HFFc6 (cell line): Measurements from ENCODE around the gene LST1. TPM values are rescaled to one million over a fixed set of nuclear protein-coding genes. Genes with fewer than 3 reads are reported as not detected.
A peak's percentile ranks its signal among the peaks of the same experiment; 100 is the strongest.

Source experiments
- DNase-seq: peaks from one replicate; pipeline ENCODE4 v3.0.0-alpha.2; 2018
- H3K27ac Mint-ChIP-seq: 2 replicates; pipeline ENCODE4 v1.8.0; 2020; ENCODE audit warnings: mild to moderate bottlenecking, mixed read lengths
- H3K27me3 Mint-ChIP-seq: 2 replicates; pipeline ENCODE4 v1.8.0; 2021; ENCODE audit warnings: mild to moderate bottlenecking, moderate library complexity, mixed read lengths; ENCODE audit not compliant: insufficient read depth
- H3K36me3 Mint-ChIP-seq: 2 replicates; pipeline ENCODE4 v1.8.0; 2021; ENCODE audit warnings: low read depth, mixed read lengths
- H3K4me1 Mint-ChIP-seq: 2 replicates; pipeline ENCODE4 v1.8.0; 2020; ENCODE audit warnings: low read depth, mixed read lengths
- H3K4me3 Mint-ChIP-seq: 2 replicates; pipeline ENCODE4 v1.8.0; 2020; ENCODE audit warnings: mild to moderate bottlenecking, moderate library complexity, mixed read lengths
- H3K9me3 Mint-ChIP-seq: 2 replicates; pipeline ENCODE4 v1.8.0; 2020; ENCODE audit warnings: mild to moderate bottlenecking, mixed read lengths
- total RNA-seq, 6 experiments: library from RNA; stranded (reverse); fragmentation: NEBNext Ultra II Directional; extraction: Animal tissue kit (Norgen Biotek cat#: 25700); gene quantifications; 2 replicates in 1 of 6; 3 replicates in 5 of 6; pipeline ENCODE4 v1.2.3, GENCODE V29; 2021
- TF ChIP-seq, protein P1 (sequence below): fragments of 200-600 bp; sonication (generic); IDR thresholded peaks from 2 replicates; pipeline ENCODE4 v1.5.0; 2021; ENCODE audit warnings: antibody characterized with exemption, mild to moderate bottlenecking

Gene LST1
- total RNA-seq, 6 experiments from 2014 or later, result not detected

DNA sequence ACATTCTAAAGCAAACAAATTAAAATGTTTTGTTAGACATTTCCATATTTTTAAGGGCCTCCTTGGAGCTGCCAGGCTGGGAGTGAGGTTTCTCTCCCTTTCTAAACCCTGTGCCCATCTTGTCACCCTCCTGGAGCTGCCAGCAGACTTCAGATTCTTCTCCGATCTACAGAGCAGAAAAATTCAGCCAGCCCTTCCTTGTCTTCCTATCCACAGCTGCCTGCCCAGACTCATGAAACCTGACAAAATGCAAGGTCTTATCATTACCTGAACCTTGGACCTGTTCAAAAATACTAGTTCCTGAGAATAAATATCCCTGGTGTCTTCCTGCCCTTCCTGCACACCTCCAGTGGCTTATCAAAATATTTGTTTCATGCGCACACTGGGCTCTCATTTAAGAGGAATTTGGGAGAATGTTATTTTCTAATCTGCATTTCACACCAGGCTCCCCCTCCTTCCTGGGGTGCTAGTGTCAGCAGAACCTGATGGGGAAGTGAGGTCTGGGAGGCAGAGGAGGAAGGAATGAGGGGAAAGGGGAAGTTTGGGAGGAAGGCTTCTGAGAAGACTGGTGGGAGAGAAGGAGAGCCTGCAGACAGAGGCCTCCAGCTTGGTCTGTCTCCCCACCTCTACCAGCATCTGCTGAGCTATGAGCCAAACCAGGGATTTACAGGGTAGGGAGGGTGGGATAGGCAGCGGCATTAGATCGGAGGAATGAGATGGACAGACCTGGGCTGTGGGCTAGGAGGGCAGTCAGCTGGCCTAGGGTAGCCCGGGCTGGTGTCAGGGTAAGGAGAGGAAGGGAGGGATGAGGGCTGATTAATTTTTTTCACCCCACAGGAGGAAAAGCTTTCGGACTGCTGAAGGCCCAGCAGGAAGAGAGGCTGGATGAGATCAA lies 28.9 kb downstream of the LST1 start, which contains the start of gene AIF1:
TSS of gene AIF1 (plus strand) at position 551 of the 895 bp plus-strand sequence. CDS start at position 647, 96 bp downstream.
- H3K4me1 Mint-ChIP-seq, result peaks cover 5% of the 10 kb centered on the region; the same call in 1 of the 2 replicates
- H3K27ac Mint-ChIP-seq, result no peak within 1 kb of the TSS
- no peaks in the 10 kb centered on the region for H3K36me3 Mint-ChIP-seq
- no peak within 1 kb of the TSS for H3K4me3 Mint-ChIP-seq
- peaks cover 5% of the 10 kb centered on the region for H3K27me3 Mint-ChIP-seq
- DNase-seq, result no peak
- no peaks in the 10 kb centered on the region for H3K9me3 Mint-ChIP-seq
- TF ChIP-seq, protein P1, sequence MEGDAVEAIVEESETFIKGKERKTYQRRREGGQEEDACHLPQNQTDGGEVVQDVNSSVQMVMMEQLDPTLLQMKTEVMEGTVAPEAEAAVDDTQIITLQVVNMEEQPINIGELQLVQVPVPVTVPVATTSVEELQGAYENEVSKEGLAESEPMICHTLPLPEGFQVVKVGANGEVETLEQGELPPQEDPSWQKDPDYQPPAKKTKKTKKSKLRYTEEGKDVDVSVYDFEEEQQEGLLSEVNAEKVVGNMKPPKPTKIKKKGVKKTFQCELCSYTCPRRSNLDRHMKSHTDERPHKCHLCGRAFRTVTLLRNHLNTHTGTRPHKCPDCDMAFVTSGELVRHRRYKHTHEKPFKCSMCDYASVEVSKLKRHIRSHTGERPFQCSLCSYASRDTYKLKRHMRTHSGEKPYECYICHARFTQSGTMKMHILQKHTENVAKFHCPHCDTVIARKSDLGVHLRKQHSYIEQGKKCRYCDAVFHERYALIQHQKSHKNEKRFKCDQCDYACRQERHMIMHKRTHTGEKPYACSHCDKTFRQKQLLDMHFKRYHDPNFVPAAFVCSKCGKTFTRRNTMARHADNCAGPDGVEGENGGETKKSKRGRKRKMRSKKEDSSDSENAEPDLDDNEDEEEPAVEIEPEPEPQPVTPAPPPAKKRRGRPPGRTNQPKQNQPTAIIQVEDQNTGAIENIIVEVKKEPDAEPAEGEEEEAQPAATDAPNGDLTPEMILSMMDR, result no peak

DNA sequence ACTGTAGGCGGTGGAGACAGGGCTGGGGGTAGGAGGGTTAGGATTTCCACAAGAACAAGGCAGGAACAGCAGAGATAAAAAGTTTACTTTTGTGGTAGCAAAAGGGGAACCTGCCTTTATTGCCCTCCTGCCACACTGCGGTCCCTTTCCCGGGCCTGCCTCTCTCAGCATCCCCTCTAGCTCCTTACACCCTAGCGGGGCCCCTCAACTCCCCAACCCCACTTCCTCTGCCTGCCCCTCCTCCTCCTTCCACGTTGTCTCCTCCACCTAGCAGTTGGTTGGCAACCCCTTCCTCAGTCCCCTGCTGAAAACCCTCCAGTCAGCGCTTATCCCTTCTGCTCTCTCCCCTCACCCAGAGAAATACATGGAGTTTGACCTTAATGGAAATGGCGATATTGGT lies 29.7 kb downstream of the LST1 start:
- Mint-ChIP-seq H3K36me3 (no peaks in the 10 kb centered on the region), H3K27ac (no peak overlapping the region), H3K4me3 (no peak overlapping the region), H3K4me1 (peaks cover 6% of the 10 kb centered on the region; the same call in 1 of the 2 replicates), H3K27me3 (peaks cover 5% of the 10 kb centered on the region), H3K9me3 (no peaks in the 10 kb centered on the region)
- TF ChIP-seq, protein P1, result no peak
- no peak for DNase-seq

DNA sequence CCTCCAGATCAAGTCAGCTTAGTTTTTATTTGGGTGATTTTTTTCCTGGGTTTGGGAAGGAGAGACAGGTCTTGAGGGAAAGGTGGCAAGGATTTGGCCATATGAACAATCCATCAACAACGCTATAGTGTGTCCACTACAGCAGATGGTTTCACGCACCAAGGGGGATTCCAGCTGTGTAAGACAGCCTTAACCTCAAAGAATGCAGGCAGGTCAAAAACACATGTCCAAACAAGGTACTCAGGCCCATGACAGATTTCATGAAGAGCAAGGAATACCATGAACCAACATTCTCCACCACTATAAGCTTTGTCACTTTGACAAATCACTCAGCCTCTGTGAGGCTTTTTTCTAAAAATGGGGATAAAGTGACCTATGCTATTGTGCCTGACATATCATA lies 30.9 kb downstream of the LST1 start:
- H3K9me3 Mint-ChIP-seq, result no peaks in the 10 kb centered on the region
- peaks cover 11% of the 10 kb centered on the region for H3K36me3 Mint-ChIP-seq
- no peak for DNase-seq
- H3K4me1 Mint-ChIP-seq, result peaks cover 11% of the 10 kb centered on the region
- H3K27me3 Mint-ChIP-seq, result peaks cover 6% of the 10 kb centered on the region
- no peak overlapping the region for H3K4me3 Mint-ChIP-seq
- H3K27ac Mint-ChIP-seq, result no peak overlapping the region
- TF ChIP-seq, protein P1, result no peak

DNA sequence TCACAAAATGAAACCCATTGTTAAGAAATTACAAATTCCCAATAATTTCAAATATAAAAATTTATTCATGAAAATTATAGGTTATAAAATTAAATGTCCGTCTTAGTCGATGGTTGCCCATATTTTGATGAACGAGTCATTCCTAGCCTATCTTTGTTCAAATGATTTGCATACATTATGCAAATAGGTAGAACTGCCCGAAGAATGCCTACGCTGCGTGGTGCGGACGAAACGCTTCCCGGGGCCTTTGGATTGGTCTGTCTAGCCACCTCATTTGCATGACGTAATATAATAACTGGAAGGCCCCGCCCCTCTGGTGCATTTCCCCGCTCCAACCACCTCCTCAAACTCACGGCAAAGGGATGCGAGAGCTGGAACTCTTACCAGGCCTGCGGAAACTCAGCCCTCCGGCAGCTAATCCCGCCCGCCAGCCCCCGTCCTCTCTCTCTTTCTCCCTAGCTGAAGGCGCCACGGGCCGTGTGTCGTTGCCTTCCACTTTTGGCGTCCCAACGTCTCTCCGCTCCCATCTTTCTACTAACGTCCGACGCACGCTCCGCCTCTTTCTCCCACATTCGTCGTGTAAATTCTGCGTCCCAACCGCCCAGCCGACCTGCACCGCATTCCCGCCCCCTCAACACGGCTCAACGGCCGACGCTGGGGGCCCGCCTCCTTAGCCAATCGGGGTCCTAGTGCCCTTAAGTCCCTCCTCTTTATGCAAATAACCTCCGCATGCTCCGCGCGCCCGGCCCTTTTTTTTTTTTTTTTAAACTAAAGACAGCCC lies 33.9 kb downstream of the LST1 start:
- peaks cover 31% of the 10 kb centered on the region for H3K36me3 Mint-ChIP-seq
- TF ChIP-seq, protein P1, result no peak
- peak overlapping the region; percentile 100 for H3K27ac Mint-ChIP-seq
- H3K4me1 Mint-ChIP-seq, result peaks cover 21% of the 10 kb centered on the region
- H3K9me3 Mint-ChIP-seq, result no peaks in the 10 kb centered on the region
- peak overlapping the region; percentile 97 for H3K4me3 Mint-ChIP-seq
- DNase-seq, result peak; percentile 98
- H3K27me3 Mint-ChIP-seq, result peaks cover 4% of the 10 kb centered on the region

DNA sequence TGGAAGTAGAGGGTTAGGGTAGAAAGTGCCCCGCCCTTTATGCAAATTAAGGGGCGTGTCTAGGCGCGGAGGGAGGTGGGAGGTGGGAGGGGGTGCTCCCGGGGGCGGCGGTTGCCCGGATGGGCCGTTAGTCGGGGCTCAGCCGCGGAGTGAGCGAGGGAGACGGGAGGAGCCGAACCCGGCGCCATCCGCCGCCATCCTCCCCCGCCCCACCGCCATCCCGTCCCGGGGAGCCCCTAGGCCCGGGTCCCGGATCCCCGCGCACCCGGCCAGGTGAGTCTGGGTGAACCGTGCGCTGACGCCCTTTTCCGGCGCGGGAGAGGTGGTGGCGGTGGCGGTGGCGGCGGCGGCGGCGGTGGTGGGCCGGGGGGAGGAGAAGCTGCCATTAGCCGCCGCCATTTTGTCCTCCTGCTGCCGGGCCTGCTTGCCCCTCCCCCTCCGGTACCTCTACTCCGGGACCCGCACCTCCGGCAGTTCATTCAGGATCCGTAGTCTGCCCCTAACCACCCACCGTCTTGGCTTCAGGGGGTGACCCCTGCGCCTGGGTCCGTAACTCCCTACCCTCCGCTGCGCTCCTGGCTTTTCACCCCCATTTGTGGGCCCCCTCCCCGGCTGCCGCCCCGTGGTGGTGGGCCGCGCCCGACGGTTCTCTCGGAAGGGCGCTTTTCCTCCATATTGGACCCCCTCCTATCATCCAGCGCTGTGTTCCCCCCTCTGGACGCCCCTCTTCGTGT lies 34.7 kb downstream of the LST1 start, which contains the start of gene PRRC2A:
TSS of gene PRRC2A (plus strand) at position 130 of the 734 bp plus-strand sequence. CDS start 2,075 bp downstream, outside the sequence.
- TF ChIP-seq, protein P1, result no peak
- DNase-seq, result no peak
- peak within 1 kb of the TSS; percentile 97 for H3K4me3 Mint-ChIP-seq
- peaks cover 4% of the 10 kb centered on the region for H3K27me3 Mint-ChIP-seq
- H3K4me1 Mint-ChIP-seq, result peaks cover 21% of the 10 kb centered on the region
- peak within 1 kb of the TSS; percentile 100 for H3K27ac Mint-ChIP-seq
- H3K36me3 Mint-ChIP-seq, result peaks cover 35% of the 10 kb centered on the region
- no peaks in the 10 kb centered on the region for H3K9me3 Mint-ChIP-seq
